K562 (cell line): ENCODE measurements around the gene CEP41. TPM values are rescaled to one million over a fixed set of nuclear protein-coding genes. Genes with fewer than 3 reads are reported as not detected.

ENCODE experiments used
- ATAC-seq: fragments of 200-7000 bp; cut with Tn5 transposase; 3 replicates; pipeline ENCODE4 v1.9.1; 2020; ENCODE audit warnings: moderate library complexity
- BruUV-seq: library from RNA; stranded (reverse); fragments of 400-500 nt; replicated peaks from 2 replicates; lab custom pipeline; 2021; lab: Mats Ljungman, UMichigan
- CTCF ChIA-PET: fragments of 300-600 bp; formaldehyde crosslinking; extraction: SDS; loops from one replicate; lab custom pipeline; 2021; ENCODE audit warnings: low intra/inter-chr PET ratio; lab: Yijun Ruan, JAX
- POLR2A ChIA-PET: fragments of 300-600, 350-650 bp; sonication (Branson Sonifier 250); formaldehyde crosslinking; extraction: SDS; loops from one replicate; lab custom pipeline; 2021; ENCODE audit warnings: antibody characterized with exemption, inconsistent platforms; lab: Yijun Ruan, JAX
- DNase-seq, 4 experiments: peaks; one replicate each; pipeline versions ENCODE4 v3.0.0 to v3.0.0-alpha.2; 2011 to 2018; ENCODE audit warnings: low spot score in 3 of 4, mixed read lengths in 3 of 4; ENCODE audit errors: extremely low read depth in 1 of 4
- FAIRE-seq: peaks from 2 replicates; lab custom pipeline; 2011; peaks lifted over from hg19 to GRCh38; lab: Jason Lieb, UNC
- H2AFZ ChIP-seq: 2 replicates; pipeline ENCODE4 v1.6.0; 2011; ENCODE audit warnings: low read depth, low read length, control low read depth, inconsistent platforms
- H3K27ac ChIP-seq: fragments of 200-600 bp; 3 replicates; pipeline ENCODE4 v1.8.0; 2011; ENCODE audit warnings: low read depth, mild to moderate bottlenecking, control low read depth, inconsistent platforms, low read length, moderate library complexity, mixed read lengths; ENCODE audit errors: extremely low read depth
- H3K27me3 ChIP-seq, 2 experiments: fragments of 300-600 bp in 1 of 2; 2 replicates in 1 of 2; 3 replicates in 1 of 2; pipeline versions ENCODE4 v1.6.0 to v1.8.0; 2011; ENCODE audit warnings: inconsistent platforms in 2 of 2, low read length in 2 of 2, mild to moderate bottlenecking in 1 of 2, mixed read lengths in 1 of 2, moderate library complexity in 1 of 2; ENCODE audit not compliant: control insufficient read depth in 2 of 2, insufficient read depth in 2 of 2
- H3K36me3 ChIP-seq: fragments of 300-600 bp; 3 replicates; pipeline ENCODE4 v1.8.0; 2011; ENCODE audit warnings: mild to moderate bottlenecking, low read length, inconsistent platforms; ENCODE audit not compliant: control insufficient read depth, insufficient read depth
- H3K4me1 ChIP-seq, 2 experiments: fragments of 200-600 bp in 1 of 2; replicated peaks in 1 of 2; 2 replicates in 1 of 2; 3 replicates in 1 of 2; pipeline versions ENCODE4 v1.5.1 to v1.8.0; 2011; ENCODE audit warnings: inconsistent platforms in 2 of 2, low read length in 2 of 2, mild to moderate bottlenecking in 1 of 2, mixed read lengths in 1 of 2, moderate library complexity in 1 of 2; ENCODE audit not compliant: control insufficient read depth in 2 of 2, insufficient read depth in 2 of 2
- H3K4me2 ChIP-seq: 2 replicates; pipeline ENCODE4 v1.6.1; 2011; ENCODE audit warnings: low read length, control low read depth, inconsistent platforms, mixed read lengths; ENCODE audit not compliant: insufficient read depth
- H3K4me3 ChIP-seq: fragments of 200-600 bp; sonication (generic), shearing (Covaris generic); 2 replicates; pipeline ENCODE4 v1.5.1; 2016; ENCODE audit warnings: control low read depth, inconsistent platforms
- H3K79me2 ChIP-seq: fragments of 200-600 bp; 3 replicates; pipeline ENCODE4 v1.8.0; 2011; ENCODE audit warnings: low read length, inconsistent platforms; ENCODE audit not compliant: control insufficient read depth, insufficient read depth
- H3K9ac ChIP-seq, 2 experiments: 2 replicates each; pipeline versions ENCODE4 v1.6.0 to v1.6.1; 2011; ENCODE audit warnings: low read depth in 2 of 2, low read length in 2 of 2, control low read depth in 1 of 2, inconsistent platforms in 1 of 2, mild to moderate bottlenecking in 1 of 2, mixed read lengths in 1 of 2; ENCODE audit not compliant: insufficient read depth in 1 of 2
- H3K9me1 ChIP-seq: one replicate; pipeline ENCODE4 v1.6.0; 2011; ENCODE audit warnings: inconsistent platforms, mild to moderate bottlenecking, low read length, moderate library complexity; ENCODE audit not compliant: control insufficient read depth, insufficient read depth
- H3K9me3 ChIP-seq: replicated peaks from 2 replicates; pipeline ENCODE4 v1.5.1; 2011; ENCODE audit warnings: low read depth, low read length, inconsistent platforms; ENCODE audit not compliant: control insufficient read depth, insufficient read depth
- H4K20me1 ChIP-seq: replicated peaks from 2 replicates; pipeline ENCODE4 v1.6.1; 2011; ENCODE audit warnings: low read length, inconsistent platforms, mixed read lengths; ENCODE audit not compliant: control insufficient read depth, insufficient read depth
- CBFA2T2 ChIP-seq: fragments of 450-650 bp; conservative IDR thresholded peaks from 2 replicates; pipeline ENCODE4 v1.6.1; 2017; ENCODE audit warnings: mild to moderate bottlenecking
- CHD1 ChIP-seq: fragments of 200-600 bp; sonication (generic); IDR thresholded peaks from one replicate; pipeline ENCODE4 v1.6.1; 2012; ENCODE audit warnings: mild to moderate bottlenecking, moderate library complexity, low read length, inconsistent platforms
- FOXP1 ChIP-seq: sonication (generic); formaldehyde crosslinking; IDR thresholded peaks from 2 replicates; pipeline ENCODE4 v1.8.0; 2022; ENCODE audit warnings: mild to moderate bottlenecking, missing genetic modification reagents
- HDAC8 ChIP-seq: fragments of 450-650 bp; IDR thresholded peaks from 2 replicates; pipeline ENCODE4 v1.6.1; 2016; ENCODE audit warnings: mild to moderate bottlenecking, missing genetic modification characterization, moderate library complexity, missing compliant biosample characterization
- PYGO2 ChIP-seq: fragments of 450-650 bp; IDR thresholded peaks from 2 replicates; pipeline ENCODE4 v1.6.1; 2016; ENCODE audit warnings: mild to moderate bottlenecking, missing genetic modification characterization, moderate library complexity, missing compliant biosample characterization
- ZBTB11 ChIP-seq, 3 experiments: fragments of 200-800 bp in 1 of 3; fragments of 250-450 bp in 1 of 3; fragments of 450-650 bp in 1 of 3; sonication (Bioruptor Pico) in 1 of 3; sonication (Bioruptor generic) in 1 of 3; formaldehyde crosslinking in 1 of 3; IDR thresholded peaks; 2 replicates each; pipeline versions ENCODE4 v1.6.1 to v1.8.0; 2016 to 2022; ENCODE audit warnings: mild to moderate bottlenecking in 2 of 3, missing genetic modification characterization in 2 of 3, missing compliant biosample characterization in 1 of 3, moderate library complexity in 1 of 3
- ZNF354B ChIP-seq: fragments of 250-450 bp; sonication (Bioruptor Pico); IDR thresholded peaks from 2 replicates; pipeline ENCODE4 v1.4.0; 2020
- whole genome bisulfite sequencing: fragments of 100-300 bp; shearing (Covaris generic); methylation state at CpG from one replicate; pipeline ENCODE4 v1.1.6; 2016; ENCODE audit warnings: low coverage, mixed read lengths; ENCODE audit not compliant: insufficient coverage; ENCODE audit errors: missing lambda C conversion rate; 5-methylcytosine and 5-hydroxymethylcytosine counted together
- in situ Hi-C: fragments of 300-500 bp; cut with MboI; formaldehyde crosslinking; loops from 4 replicates; pipeline ENCODE4 v1.15.0; 2018; ENCODE audit warnings: inconsistent platforms, mixed read lengths
- intact Hi-C: fragments of 100-400 bp; cut with micrococcal nuclease; formaldehyde crosslinking; loops from 2 replicates; pipeline ENCODE4 v1.14.2; 2022
- polyA plus RNA-seq, 8 experiments: library from polyadenylated mRNA; depleted of rRNA in 4 of 8; stranded (reverse) in 5 of 8; unstranded in 3 of 8; fragments of >200 nt; fragmentation: Nextera tagmentation in 2 of 8; fragmentation: Illumina TruSeq in 1 of 8; extraction: Ambion mirVana in 2 of 8; extraction: Trizol in 1 of 8; gene quantifications; 2 replicates each; pipeline versions ENCODE4 v1.2.1 to v1.2.3, GENCODE V29; 2011 to 2014; ENCODE audit warnings: inconsistent platforms in 1 of 8, missing spikeins in 1 of 8
- total RNA-seq, 7 experiments: library from RNA; depleted of rRNA in 6 of 7; stranded (reverse); fragments of >200 nt in 6 of 7; fragmentation: Illumina TruSeq in 2 of 7; extraction: Trizol in 2 of 7; gene quantifications; 2 replicates each; pipeline versions ENCODE4 v1.2.1 to v1.2.3, GENCODE V29; 2011 to 2021; ENCODE audit warnings: low replicate concordance in 1 of 7

CEP41 gene
- total and polyA plus RNA-seq, 9 of the 15 experiments (the other 6 are each of a cell fraction or from before 2014, with no cell fraction given), result 1.5 to 15.5 (median 6.4) TPM

- no peaks in the 10 kb centered on the region for H3K9me1 ChIP-seq
- BruUV-seq, result no TSS peak
- H2AFZ ChIP-seq, result no peak overlapping the region
- no peak for ATAC-seq
- peaks cover 0 to 4% of the 10 kb centered on the region in 2 experiments; a peak in 3 of 5 replicates for H3K27me3 ChIP-seq
- H3K4me2 ChIP-seq, result no peak overlapping the region
- no peaks in the 10 kb centered on the region for H4K20me1 ChIP-seq
- intact Hi-C loops, result no loop called here
- in situ Hi-C loops, result no loop called here
- no peak overlapping the region for H3K9ac ChIP-seq
- no peak overlapping the region for H3K4me3 ChIP-seq
- H3K36me3 ChIP-seq, result no peaks in the 10 kb centered on the region
- TF ChIP-seq ZBTB11 (CRISPR knock-in tag; IDR thresholded peaks at IDR 0.05) (no peak), PYGO2 (tag) (no peak), HDAC8 (tag) (no peak), ZNF354B (CRISPR knock-in tag) (no peak), CBFA2T2 (no peak), CHD1 (no peak), FOXP1 (CRISPR knock-in tag) (no peak)
- no peaks in the 10 kb centered on the region for H3K4me1 ChIP-seq
- FAIRE-seq, result no peak
- WGBS, result 20% methylated on average over 4 of the region's 4 CpGs
- H3K79me2 ChIP-seq, result no peaks in the 10 kb centered on the region
- H3K27ac ChIP-seq, result no peak overlapping the region
- ChIA-PET POLR2A (interaction anchor here (0.7 kb wide), 1 partner anchor 7 kb away, joined by 3 read pairs; no protein-coding TSS in a partner anchor), CTCF (no interaction called here)
- no peak for DNase-seq
- H3K9me3 ChIP-seq, result no peaks in the 10 kb centered on the region
Observed at GRCh38 chr7:130409712-130410072, 31.1 kb downstream of the CEP41 start.
